ENCODE measurements around the gene CIDEC.

DNA sequence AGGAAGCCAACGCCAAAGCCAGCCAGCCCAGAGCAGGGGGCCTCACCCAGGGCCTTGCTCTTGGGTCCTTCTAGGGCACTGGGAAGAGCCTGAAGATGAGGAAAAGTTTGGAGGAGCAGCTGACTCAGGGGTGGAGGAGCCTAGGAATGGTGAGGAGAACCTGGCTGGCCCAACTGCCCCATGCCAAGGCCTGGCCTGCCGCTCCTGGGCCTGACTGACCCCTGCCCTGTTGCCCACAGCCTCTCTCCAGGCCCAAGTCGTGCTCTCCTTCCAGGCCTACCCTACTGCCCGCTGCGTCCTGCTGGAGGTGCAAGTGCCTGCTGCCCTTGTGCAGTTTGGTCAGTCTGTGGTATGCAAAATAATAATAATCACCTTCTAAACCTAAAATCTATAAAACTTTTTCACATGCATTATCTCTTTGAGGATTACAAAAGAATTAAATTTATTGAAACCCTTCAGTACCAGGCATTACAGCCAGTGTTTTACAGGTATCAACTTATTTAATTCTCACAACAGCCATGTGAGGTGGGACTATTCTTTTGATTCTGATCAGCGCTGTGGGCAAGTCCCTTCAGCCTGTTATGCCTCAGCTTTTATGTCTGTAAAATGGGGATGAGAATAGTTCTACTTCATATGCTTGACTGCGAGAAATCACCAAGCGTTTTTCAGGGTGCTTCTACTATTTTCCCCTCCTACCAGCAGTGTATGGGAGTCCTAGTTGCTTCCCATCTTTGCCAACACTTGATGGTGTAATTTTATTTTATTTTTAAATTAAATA is 38.4 kb upstream of the CIDEC start:
- TF ChIP-seq, protein P1, sequence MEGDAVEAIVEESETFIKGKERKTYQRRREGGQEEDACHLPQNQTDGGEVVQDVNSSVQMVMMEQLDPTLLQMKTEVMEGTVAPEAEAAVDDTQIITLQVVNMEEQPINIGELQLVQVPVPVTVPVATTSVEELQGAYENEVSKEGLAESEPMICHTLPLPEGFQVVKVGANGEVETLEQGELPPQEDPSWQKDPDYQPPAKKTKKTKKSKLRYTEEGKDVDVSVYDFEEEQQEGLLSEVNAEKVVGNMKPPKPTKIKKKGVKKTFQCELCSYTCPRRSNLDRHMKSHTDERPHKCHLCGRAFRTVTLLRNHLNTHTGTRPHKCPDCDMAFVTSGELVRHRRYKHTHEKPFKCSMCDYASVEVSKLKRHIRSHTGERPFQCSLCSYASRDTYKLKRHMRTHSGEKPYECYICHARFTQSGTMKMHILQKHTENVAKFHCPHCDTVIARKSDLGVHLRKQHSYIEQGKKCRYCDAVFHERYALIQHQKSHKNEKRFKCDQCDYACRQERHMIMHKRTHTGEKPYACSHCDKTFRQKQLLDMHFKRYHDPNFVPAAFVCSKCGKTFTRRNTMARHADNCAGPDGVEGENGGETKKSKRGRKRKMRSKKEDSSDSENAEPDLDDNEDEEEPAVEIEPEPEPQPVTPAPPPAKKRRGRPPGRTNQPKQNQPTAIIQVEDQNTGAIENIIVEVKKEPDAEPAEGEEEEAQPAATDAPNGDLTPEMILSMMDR (IDR thresholded peaks at IDR 0.05): no peak
- TF ChIP-seq POLR2AphosphoS5 (IDR thresholded peaks at IDR 0.05): no peak
- TF ChIP-seq POLR2A (IDR thresholded peaks at IDR 0.05): no peak
- no peak for TF ChIP-seq EP300 (IDR thresholded peaks at IDR 0.05; ENCODE audit: low read depth)
